CD4-positive, alpha-beta T cell treated with Interleukin-4 for 1 hour (primary cell): ENCODE measurements around the gene F5.
"Not testable (repeated sequence)": the region's sequence is repeated elsewhere in the genome, so short reads cannot be mapped to it uniquely, and the experiment has no call there.

Experiments
- DNase-seq, 2 donors: peaks; one replicate each; pipeline ENCODE4 v3.0.0-alpha.2; 2020 to 2022

Gene F5

DNA sequence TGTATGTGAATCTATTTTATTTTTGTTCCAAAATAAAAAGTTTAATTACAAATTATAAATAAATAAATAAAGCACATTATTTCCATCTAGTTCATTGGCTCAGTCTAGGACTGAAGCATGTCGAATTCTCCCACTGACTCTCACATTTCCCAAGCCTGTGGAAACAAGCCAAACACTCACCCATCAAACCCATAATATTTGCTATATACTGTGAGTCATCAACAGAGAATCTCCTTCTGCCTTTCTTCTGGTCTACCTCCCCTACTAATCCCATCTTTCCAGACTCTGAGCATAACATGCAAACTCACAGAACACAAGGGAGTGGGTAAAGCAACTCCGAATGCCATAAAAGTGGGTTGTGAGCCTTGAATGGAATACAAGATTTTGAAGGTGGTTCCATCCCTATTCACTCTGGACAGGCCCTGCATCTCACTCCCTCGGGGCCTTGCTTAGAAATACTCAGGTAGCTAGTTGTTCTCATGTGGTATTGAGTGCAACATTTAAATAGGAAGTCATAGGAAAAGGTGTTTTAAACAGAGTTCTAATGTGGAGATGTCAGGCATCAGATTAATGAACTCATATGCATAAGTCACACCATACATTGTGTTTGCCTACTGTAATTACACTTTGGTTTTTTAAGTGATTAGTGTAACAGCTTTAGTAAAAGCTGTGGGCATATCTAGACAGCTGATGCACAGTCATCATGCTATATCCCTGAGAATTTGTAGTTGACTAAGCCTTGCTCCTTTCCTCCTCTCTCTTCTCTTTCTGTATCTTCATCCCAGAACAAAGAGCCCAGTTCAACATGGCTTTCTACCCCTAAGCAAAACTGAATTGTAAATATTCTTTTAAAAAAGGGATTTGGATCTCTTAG, 47.0 kb downstream of the F5 start:
- DNase-seq = no peak

DNA sequence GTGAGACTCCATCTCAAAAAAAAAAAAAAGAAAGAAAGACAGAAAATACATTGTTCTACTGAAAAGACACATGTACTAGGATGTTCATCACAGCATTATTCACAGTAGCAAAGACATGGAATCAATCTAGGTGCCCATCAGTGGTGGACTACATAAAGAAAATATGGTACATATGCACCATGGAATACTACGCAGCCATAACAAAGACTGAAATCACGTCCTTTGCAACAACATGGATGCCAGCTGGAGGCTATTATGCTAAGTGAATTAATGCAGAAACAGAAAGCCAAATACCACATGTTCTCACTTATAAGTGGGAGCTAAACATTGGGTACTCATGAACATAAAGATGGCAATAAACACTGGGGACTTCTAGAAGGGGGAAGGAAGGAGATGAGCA, 51.6 kb downstream of the F5 start:
- no peak for DNase-seq

DNA sequence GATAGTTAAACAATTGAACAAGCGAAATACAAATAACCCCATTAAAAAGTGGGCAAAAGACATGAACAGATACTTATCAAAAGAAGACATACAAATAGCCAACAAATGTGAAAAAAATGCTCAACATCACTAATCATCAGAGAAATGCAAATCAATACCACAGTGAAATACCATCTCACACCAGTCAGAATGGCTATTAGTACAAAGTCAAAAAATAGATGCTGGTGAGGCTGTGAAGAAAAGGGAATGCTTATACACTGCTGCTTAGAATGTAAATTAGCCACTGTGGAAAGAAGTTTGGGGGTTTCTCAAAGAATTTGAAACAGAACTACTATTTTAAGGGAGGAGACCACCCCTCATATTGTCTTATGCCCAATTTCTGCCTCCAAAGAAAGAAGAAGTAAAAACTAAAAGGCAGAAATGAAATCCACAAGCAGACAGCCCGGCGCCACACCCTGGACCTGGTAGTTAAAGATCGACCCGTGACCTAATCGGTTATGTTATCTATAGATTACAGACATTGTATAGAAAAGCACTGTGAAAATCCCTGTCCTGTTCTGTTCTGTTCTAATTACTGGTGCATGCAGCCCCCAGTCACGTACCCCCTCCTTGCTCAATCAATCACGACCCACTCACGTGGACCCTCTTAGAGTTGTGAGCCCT, 52.6 kb downstream of the F5 start:
- not testable (repeated sequence) for DNase-seq

DNA sequence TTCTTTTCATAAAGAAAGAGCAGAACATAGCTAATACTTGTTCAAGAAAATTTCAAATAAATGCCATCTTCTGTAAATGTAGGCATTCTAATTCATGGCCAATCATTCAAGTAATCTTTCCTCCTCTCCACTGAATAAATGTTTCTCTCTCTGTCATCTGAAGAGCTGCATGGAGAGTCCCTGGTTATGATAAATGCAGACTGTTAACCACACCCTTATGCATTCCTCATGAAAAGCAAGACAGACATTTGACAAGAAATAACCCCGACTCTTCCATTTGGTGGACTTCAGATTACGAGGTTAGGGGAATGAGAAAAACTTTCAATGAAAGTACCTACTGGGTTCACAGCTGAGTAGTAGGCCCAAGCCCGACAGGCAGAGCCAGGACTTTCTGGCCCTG, 55.8 kb downstream of the F5 start:
- no peak for DNase-seq

DNA sequence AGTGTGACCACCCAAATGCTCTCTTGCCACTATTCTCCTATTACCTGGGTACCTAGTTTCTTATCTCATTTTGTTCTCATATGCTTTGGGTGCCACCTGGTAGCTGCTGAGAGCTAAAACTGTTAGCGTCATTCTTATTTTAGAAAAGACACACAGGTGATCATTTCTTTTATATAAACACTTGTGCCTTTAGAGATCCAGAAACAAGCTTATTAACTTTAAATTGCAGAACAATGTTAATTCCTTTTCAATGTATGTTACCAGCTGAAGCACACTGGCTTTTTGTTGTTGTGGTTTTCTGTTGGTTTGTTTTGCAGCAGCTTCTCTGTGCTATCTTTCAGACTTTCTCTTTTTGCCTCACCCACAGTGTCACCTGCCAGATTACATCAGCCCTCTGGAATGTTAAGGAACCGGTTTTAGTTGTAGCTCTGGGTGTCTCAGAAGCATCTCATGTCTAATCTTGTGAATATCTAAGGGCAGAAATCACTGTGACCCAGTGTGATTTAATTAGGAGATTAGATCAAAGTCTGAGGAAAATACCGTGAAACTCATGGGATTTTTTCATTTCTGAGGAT, 57.1 kb downstream of the F5 start:
- no peak for DNase-seq

DNA sequence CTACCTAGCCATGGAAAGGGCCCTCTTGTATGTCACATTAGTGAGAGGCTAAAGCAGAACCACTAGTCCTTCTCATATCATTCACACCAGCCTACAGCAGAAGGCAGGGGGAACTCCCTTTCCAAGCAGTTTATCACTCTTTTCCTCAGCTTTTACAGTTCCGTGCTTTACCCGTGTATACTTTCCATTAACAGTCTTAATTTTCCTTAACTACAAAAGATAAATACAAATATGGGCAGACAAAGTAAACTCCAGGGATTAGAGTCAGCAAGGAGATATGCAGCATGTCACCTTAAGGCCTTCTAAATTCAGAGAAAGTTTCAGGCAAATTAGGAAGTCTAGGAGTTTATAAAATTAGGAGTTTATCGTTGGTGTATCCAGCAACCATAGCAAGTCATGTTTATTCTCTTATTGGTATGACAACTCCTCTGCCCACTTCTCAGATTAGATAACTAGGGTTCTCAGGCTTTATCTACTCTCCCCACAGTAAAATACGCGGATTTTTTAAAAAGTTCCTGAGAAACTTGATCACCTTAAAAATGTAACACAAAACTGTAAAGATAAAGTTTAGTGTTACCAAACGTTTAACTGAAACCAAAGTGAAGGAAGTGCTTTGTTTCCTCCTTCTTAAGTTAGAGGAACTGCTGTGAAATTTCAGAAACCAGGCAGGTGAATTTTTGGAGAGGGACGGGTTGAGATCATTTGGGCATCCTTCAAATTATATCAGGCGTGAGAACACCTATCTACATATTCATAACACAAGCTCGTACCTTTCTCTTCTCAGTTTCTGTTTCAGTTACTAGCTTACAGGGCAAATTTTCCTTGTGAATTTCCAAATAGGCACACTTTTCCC, 57.8 kb downstream of the F5 start:
- DNase-seq = no peak

DNA sequence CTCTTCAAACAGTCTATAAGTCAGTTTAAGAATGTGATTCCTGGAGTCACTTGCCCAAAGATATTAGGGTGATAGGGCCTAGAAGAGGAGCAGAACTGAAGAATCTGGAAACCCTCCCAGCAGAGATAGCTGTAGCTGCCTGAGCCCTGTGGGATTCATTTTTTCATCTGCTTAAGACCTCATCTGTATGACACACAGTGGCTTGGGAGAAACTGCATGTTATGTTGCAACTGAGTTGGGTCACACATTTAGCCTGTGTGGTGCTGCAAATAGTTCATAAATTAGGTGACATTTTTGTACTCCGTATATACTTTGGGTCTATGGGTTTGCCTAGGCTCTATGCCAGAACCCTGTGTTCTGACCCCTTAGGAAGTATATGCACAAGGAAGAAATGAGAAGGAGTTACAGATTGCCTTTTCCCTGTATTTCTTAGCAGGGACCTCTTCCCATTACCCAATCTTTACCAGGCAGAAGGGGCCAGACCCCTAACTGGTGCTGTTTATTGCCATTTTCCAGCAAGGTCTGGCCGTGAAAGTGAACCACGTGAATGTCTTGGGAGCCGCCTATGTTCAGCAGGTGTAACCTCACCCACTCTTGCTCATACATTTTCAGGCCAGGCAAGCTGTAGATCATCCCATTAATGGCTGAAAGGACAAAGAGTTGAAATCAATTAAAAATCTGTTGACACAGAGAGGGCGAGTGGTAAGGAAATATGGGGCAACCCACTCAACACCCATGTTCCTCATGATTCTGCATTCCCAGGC, 58.6 kb downstream of the F5 start:
- no peak for DNase-seq

DNA sequence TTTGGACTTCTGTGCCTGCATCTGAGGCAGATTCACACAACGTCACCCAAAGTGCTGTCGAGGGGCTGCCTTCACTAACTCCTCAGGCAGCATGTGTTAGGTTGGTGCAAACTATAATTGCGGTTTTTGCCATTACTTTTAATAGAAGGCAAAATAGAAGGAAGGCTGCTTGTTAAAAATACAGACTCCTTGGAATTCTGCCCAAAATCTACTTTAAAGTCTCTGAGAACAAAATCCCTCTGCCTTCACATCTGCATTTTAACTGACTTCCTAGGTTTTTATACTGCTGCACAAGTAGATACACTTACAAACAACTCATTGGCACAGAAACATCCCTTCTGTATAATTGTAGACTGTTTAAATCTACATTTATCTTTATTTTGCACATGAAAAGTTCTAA, 59.3 kb downstream of the F5 start:
- no peak for DNase-seq

DNA sequence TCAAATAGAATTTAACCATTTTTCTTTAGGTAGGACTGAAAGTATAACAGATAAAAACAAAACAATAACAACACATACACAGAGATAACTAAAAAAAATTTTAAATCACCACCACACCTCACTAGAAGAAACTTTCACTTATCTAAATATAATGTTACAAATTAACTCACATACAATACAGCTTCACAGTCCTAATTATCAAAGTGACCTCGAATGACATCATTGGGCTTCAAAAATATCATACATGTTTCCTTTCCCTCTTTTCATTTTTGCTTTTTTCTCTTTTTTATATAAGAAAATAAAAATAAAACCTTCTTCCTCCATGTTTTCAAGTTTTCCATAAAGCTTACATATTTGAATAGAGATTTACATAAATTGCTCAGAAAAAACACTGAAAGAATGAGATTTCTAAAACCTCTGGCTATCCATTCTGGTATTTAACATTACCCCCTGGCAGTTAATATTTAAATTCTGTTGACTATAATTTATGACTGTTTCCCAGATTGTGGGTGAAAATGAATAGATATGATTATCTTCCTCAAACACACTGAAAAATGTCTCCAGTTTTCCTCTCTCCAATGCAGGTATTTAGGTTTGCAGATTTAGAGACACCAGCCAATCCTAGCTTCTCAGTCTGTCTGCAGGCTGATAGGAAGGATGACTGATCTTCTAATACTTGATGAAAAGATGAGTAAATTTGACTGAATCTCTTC, 60.0 kb downstream of the F5 start:
- no peak for DNase-seq

DNA sequence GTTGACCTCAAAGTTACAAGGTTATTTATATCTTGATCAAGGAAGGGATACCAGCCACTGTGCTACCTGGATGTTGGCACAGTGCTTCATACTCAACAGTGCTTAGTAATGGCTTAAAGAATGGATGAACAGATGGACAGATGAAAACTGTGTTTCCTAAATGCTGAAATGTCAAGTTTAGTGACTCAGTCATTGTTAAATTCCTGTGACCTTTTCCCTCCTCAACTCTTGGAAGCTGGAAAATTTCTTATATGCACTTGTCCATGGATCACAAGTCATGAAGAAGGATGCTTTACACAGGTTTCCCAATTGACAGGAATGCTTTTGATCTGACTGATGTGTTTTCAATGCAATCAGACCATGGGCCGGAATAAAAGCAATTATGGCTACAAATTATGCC, 60.9 kb downstream of the F5 start:
- DNase-seq = no peak

DNA sequence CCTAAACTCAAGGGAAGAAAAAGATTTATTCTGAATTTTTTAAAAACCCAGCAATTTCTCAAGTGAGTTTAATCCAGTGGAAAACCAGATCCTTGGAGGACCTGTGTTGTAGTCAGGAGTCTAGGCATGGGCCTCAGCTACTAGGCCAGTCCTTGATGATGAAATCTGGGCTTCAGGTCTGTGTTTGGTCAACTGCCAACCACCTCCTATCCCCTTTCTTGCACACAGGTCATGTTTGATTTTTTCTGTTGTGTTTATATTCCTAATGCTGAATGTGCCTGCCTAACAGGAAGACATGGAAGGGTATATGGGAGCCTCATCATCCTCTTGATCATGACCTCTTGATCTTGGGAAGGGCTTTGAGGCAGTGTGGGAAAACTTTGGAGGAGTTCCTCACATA, 62.4 kb downstream of the F5 start:
- DNase-seq = no peak

DNA sequence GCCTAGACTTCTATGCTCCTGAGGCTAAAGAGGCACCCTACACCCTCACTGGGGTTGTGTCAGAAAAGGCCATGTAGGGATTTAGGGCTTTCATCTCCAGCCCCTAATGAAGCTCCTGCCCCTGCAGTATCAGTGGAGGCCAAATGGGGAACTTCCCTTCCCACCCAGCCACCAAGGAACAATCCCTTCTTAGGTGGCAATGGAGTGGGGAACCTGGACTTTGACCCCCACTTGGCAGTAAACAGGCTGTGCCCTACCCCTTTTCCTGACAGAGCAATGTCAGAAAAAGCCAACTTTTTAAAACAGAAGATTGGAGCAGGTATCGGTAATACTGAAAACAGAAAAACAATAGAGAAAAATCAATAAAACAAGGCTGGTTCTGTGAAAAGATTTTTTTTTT, 65.1 kb downstream of the F5 start:
- DNase-seq = no peak

DNA sequence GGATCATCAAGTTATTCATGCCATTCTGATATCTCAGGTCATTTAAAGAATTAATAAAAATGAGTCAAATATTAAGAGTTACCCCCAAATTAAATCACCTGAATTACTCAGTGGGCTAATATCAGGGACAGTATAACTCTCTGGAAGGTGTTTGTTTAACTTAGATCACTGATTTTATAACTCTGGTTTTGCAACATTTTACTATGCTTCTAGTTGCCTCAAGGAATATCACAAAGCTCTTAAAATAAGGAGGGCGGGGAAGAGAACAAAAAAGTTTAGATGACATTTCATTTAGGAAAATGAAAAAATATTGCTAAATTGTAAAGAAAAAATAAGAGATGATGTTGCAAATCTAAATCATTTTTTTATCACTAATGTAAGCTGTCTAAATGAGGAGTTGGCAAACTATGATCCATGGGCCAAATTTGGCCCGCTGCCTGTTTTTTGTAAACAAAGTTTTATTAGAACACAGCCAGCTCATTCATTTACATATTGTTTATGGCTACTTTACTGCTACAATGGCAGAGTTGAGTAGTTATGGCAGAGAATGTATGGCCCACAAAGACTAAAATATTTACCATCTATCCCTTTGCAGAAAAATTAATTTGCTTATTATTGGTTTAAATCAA, 68.6 kb downstream of the F5 start:
- no peak for DNase-seq

DNA sequence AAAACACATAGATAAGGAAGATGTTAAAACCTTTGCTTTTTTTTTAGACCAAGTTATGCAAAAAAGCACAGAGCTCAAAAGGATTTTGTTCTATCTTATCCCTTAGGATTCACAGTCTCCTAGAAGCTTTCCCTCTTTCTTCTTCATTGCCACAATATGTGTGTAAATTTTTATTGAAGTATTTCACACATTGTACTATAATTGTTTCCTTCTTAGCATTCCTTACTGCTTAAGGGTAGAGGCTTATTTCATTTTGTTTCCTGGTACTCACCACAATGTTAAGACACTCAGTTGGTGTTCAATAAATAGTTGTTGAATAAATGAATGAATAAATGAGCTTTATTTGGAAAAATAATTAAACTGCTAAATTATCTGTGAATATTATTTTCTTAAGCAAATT, 70.6 kb downstream of the F5 start:
- DNase-seq = no peak

DNA sequence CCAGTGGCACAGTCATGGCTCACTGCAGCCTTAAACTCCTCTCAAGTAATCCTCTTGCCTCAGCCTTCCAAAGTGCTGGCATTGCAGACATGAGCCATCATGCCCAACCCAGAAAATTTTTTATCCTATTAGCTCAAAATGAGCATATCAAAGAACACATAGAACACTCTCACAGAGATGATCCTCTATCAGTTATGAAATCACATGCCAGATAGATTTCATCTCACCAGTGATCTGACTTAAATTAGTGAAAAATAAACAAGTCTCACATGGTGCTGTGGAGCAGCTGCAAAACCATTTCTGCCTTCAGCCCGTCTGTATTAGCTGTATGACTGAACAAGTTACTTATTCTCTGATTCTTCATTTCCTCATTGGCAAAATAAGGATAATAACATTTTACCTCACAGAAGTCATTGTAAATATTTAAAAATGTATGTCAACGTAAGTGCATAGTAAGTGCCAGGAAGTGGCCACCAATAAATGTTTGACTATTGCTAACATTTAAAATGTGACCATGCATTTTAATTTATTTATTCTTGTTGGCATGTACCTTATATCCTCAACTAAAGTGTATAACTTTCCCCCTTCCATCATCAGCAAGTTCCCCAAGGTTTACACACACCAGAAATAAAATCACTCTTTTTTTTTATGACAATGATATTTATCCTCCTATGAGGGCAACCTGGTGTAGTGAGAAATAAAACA, 71.6 kb downstream of the F5 start:
- no peak for DNase-seq

DNA sequence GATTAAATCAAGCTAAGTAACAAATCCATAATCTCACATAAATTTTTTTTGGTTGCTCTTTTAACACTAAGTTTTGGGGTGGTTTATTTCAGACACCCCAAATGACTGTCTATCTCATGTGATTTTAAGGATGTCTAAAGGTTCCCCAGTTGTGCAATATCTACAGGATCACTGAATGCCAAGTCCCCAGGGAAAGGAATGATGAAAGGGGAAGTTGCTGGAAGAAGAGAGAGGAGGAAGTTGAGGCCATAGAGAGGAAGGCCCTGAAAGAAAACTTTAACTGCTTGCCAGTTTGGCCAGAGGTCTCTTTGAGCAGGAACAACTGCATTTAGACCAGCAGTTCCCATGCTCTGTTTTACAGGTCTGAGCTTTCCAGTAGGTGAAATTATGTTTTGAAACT, 73.1 kb downstream of the F5 start:
- no peak for DNase-seq

DNA sequence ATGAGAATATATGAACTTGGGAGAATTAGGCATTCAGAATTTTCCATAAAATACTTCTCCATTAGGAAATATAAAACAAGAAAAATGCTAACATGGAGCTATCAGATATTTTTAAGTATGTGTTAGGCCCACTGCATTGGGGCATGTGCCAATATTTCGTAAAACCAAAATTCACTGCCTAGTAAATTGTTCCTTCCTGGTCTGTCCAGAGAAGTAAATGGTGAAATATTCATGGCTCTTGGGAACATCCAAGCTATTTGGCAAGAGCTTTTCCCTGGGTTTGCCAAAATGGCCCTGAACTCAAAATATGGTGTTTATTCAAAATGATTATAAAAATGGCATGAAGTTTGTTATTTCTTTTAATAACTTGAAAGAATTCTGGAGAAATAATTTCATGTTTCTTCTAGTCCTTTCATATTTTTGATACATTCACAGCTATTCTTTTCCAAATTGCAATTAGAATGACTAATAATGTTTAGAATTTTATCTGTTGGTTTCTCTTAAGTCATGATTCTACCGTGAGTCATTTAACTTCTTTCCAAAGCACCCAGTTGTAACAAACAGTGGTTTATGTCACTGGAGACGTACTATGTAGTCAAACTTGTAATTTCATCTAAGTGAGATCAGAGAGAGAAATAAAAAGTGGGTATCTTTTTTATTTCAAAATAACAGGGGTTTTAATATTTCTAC, 74.8 kb downstream of the F5 start:
- no peak for DNase-seq

DNA sequence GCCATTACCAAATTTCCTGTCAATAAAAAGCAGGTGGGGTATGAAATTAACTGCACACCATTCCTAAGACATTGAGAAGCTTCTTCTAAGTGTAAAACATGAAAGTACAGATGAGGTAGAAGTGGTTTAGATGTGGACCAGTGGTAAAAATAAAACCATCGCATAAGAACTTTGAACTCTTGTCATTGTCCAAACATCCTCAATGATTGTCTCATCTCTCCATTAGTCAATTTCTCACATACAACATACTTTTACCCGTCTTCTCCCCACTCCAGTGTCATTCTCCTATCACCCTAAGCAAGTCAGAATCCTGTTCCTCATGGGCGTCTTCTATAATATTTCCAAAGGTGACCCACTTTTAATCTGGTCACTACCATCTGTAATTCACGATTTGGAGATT, 76.2 kb downstream of the F5 start:
- DNase-seq = no peak

DNA sequence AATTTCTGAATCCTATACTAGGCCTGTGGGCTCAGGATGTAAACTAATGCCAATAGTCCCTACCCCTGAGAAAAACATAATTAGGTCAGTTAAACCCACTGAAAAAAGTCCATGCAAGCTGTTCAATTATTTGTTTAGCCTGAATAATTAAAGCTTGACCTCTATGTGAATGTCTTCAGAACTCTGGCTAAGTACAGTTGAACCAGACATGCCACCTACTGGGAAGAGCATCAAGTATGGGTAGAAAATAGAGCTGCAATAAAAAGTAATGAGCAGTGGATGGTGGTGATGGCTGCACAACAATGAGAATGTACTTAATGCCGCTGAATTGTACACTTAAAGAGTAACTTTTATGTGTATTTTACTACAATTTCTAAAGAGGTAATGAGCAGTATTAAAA, 76.9 kb downstream of the F5 start:
- no peak for DNase-seq
